ENCODE measurements around the gene SOBP. TPM values are rescaled to one million over a fixed set of nuclear protein-coding genes. Genes with fewer than 3 reads are reported as not detected.

SOBP gene
- total and polyA plus RNA-seq, 2 donors (not counting 3 experiments of a cell fraction or from before 2014, with no cell fraction given) = 0.35 to 6.6 TPM

DNA sequence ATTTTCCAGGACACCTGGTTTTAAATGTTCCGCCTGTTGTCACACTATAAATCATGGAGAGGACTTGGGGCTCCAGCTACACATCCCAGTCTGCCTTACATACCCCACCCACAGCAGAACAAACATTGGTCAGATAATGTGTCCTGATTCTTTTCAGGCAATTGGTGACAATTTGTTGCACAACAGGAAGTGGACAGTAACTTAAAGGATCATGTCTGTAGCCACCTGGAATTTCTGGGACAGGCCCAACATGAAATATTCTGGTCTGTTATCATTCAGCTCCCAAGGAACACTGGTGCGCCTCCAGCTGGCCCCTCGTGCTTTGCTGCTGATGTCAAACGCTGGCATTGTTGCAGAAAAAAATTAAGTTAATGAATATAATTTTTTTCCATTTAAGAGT, 117.2 kb downstream of the SOBP start:
- DNase-seq (ENCODE audit: low read depth, low spot score) (no peak), FAIRE-seq (no peak)
- dilution Hi-C loops (cut with MboI; ENCODE audit: extremely low pct_ligation_motif_present, low sequenced_read_pairs) (no loop called here), intact Hi-C loops (cut with micrococcal nuclease) (no loop called here)
- POLR2A ChIA-PET = no interaction called here
- H3K4me3 ChIP-seq (replicated peaks in 1 of 3; ENCODE audit: insufficient read depth in 1 of 3, low read depth in 1 of 3, low read length in 3 of 3) = no peak overlapping the region
- H3K27me3 ChIP-seq (ENCODE audit: control insufficient read depth in 2 of 2, insufficient read depth in 2 of 2, low read length in 2 of 2) = no peaks in the 10 kb centered on the region
- H3K36me3 ChIP-seq (ENCODE audit: control insufficient read depth in 2 of 2, extremely low read depth in 1 of 2, insufficient read depth in 2 of 2, low read length in 2 of 2) = no peaks in the 10 kb centered on the region
- CTCF ChIA-PET = interaction anchor here (1.0 to 1.2 kb wide), 2 partner anchors 9 to 22 kb away, joined by 3 to 4 read pairs; no protein-coding TSS in a partner anchor
- no peaks in the 10 kb centered on the region for H3K79me2 ChIP-seq (ENCODE audit: control insufficient read depth, insufficient read depth, low read length)
- H3K27ac ChIP-seq (ENCODE audit: insufficient read depth, low read depth, low read length) = no peak overlapping the region
- no peaks in the 10 kb centered on the region for H3K9me1 ChIP-seq (replicated peaks; ENCODE audit: control insufficient read depth, extremely low read depth, insufficient read depth, low read length)
- peaks cover 10% of the 10 kb centered on the region for H3K4me1 ChIP-seq (ENCODE audit: control insufficient read depth, extremely low read depth, insufficient read depth, low read length)
- no peak overlapping the region for H3K9ac ChIP-seq (replicated peaks; ENCODE audit: extremely low read depth, insufficient read depth, low read length)
- H4K20me1 ChIP-seq (replicated peaks; ENCODE audit: control insufficient read depth, extremely low read depth, insufficient read depth, low read length) = no peaks in the 10 kb centered on the region
- BruUV-seq (replicated peaks) = no TSS peak
- TF ChIP-seq EZH2 (IDR thresholded peaks at IDR 0.05; ENCODE audit: borderline replicate concordance, low read depth, low read length, severe bottlenecking) = no peak
- no peak for TF ChIP-seq POLR2A (IDR thresholded peaks at IDR 0.05; ENCODE audit: low read depth, low read length)
- TF ChIP-seq GATA2 (IDR thresholded peaks at IDR 0.05; ENCODE audit: insufficient read depth, insufficient read length, low read depth, low read length) = no peak
- no peak for TF ChIP-seq MYC (IDR thresholded peaks at IDR 0.05; ENCODE audit: low read depth, low read length)
- TF ChIP-seq, protein P1, sequence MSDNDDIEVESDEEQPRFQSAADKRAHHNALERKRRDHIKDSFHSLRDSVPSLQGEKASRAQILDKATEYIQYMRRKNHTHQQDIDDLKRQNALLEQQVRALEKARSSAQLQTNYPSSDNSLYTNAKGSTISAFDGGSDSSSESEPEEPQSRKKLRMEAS (IDR thresholded peaks at IDR 0.05; ENCODE audit: insufficient read depth, insufficient read length) = no peak
- TF ChIP-seq, protein P2, sequence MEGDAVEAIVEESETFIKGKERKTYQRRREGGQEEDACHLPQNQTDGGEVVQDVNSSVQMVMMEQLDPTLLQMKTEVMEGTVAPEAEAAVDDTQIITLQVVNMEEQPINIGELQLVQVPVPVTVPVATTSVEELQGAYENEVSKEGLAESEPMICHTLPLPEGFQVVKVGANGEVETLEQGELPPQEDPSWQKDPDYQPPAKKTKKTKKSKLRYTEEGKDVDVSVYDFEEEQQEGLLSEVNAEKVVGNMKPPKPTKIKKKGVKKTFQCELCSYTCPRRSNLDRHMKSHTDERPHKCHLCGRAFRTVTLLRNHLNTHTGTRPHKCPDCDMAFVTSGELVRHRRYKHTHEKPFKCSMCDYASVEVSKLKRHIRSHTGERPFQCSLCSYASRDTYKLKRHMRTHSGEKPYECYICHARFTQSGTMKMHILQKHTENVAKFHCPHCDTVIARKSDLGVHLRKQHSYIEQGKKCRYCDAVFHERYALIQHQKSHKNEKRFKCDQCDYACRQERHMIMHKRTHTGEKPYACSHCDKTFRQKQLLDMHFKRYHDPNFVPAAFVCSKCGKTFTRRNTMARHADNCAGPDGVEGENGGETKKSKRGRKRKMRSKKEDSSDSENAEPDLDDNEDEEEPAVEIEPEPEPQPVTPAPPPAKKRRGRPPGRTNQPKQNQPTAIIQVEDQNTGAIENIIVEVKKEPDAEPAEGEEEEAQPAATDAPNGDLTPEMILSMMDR (IDR thresholded peaks at IDR 0.05; ENCODE audit: extremely low read depth in 1 of 2, insufficient read depth in 1 of 2, low read depth in 1 of 2, low read length in 2 of 2) = no peak
- no peak for TF ChIP-seq JUN (IDR thresholded peaks at IDR 0.05; ENCODE audit: borderline replicate concordance, insufficient read depth, insufficient read length, low read depth)
- no peak for TF ChIP-seq POLR2AphosphoS5 (IDR thresholded peaks at IDR 0.05; ENCODE audit: insufficient read depth, low read depth, low read length)
- TF ChIP-seq FOS (IDR thresholded peaks at IDR 0.05; ENCODE audit: borderline replicate concordance, insufficient read depth, low read length) = no peak
- H3K4me2 ChIP-seq (ENCODE audit: insufficient read depth, low read length) = no peak overlapping the region
- H2AFZ ChIP-seq (ENCODE audit: low read depth, low read length) = no peak overlapping the region
- no peaks in the 10 kb centered on the region for H3K9me3 ChIP-seq (replicated peaks; ENCODE audit: control insufficient read depth, insufficient read depth, low read length)
